Measurements from ENCODE around the gene MVB12A. TPM values are rescaled to one million over a fixed set of nuclear protein-coding genes. Genes with fewer than 3 reads are reported as not detected.

MVB12A gene
- total and polyA plus RNA-seq, 2 of the 8 experiments (the other 6 are each of a cell fraction or from before 2014, with no cell fraction given): 37.9 to 76.6 TPM

GRCh38 chr19:17393002-17393401 is 26.8 kb upstream of the MVB12A start:
- Histone ChIP-seq H3K4me2 (ENCODE audit: insufficient read depth in 1 of 2, low read depth in 2 of 2, low read length in 2 of 2) (no peak overlapping the region), H3K23me2 (ENCODE audit: low read depth, low read length) (peaks cover 11% of the 10 kb centered on the region), H2BK5ac (ENCODE audit: low read depth, low read length) (no peak overlapping the region), H3K79me2 (ENCODE audit: control insufficient read depth in 1 of 2, insufficient read depth in 2 of 2, low read length in 2 of 2) (no peaks in the 10 kb centered on the region), H2BK12ac (ENCODE audit: low read depth, low read length) (no peak overlapping the region), H3K9ac (replicated peaks in 1 of 4; ENCODE audit: extremely low read depth in 1 of 4, low read depth in 3 of 4, low read length in 3 of 4) (no peak overlapping the region), H4K20me1 (replicated peaks in 1 of 2; ENCODE audit: control insufficient read depth in 1 of 2, insufficient read depth in 2 of 2, low read length in 2 of 2) (no peaks in the 10 kb centered on the region), H2BK20ac (ENCODE audit: low read length) (no peak overlapping the region), H3K4me1 (replicated peaks in 1 of 4; ENCODE audit: control insufficient read depth in 3 of 4, insufficient read depth in 4 of 4, low read length in 3 of 4) (peaks cover 0 to 6% (median 3%) of the 10 kb centered on the region in 4 experiments; a peak in 4 of 7 replicates), H3K18ac (ENCODE audit: extremely low read depth, low read length) (no peak overlapping the region), H3K27ac (ENCODE audit: low read depth, low read length) (no peak overlapping the region), H3K36me3 (ENCODE audit: control insufficient read depth in 2 of 4, insufficient read depth in 4 of 4, low read length in 3 of 4) (no peaks in the 10 kb centered on the region; a peak in 1 of 8 replicates), H2BK120ac (replicated peaks; ENCODE audit: low read depth, low read length) (no peak overlapping the region), H2AFZ (ENCODE audit: low read length) (no peak overlapping the region), H3K79me1 (ENCODE audit: low read depth, low read length) (no peaks in the 10 kb centered on the region), H3K9me3 (ENCODE audit: insufficient read depth in 2 of 2, low read depth in 1 of 2, low read length in 1 of 2) (no peaks in the 10 kb centered on the region), H2BK15ac (ENCODE audit: low read length) (no peak overlapping the region), H3K14ac (ENCODE audit: insufficient read length) (no peak overlapping the region), H3K27me3 (replicated peaks in 1 of 4; ENCODE audit: control insufficient read depth in 3 of 4, extremely low read depth in 1 of 4, insufficient read depth in 3 of 4, low read length in 3 of 4) (peaks cover 0 to 5% (median 0%) of the 10 kb centered on the region in 4 experiments; a peak in 2 of 7 replicates), H3K23ac (ENCODE audit: insufficient read length) (no peak overlapping the region), H3K4me3 (ENCODE audit: extremely low read depth in 1 of 4, insufficient read depth in 2 of 4, low read depth in 3 of 4, low read length in 4 of 4) (no peak overlapping the region), H4K91ac (replicated peaks; ENCODE audit: insufficient read length, low read length) (no peak overlapping the region), H4K8ac (ENCODE audit: extremely low read depth, insufficient read depth, low read length) (no peak overlapping the region), H3K4ac (replicated peaks; ENCODE audit: insufficient read length, low read depth, low read length) (no peak overlapping the region), H2AK5ac (ENCODE audit: low read depth, low read length) (no peak overlapping the region), H3K56ac (replicated peaks; ENCODE audit: insufficient read length, low read depth, low read length) (no peak overlapping the region), H4K5ac (ENCODE audit: insufficient read length, low read depth, low read length) (no peak overlapping the region)
- ChIA-PET POLR2A (ENCODE audit: partially characterized antibody) (interaction anchor here (1.0 to 2.9 kb wide), 2 partner anchors 12 to 100 kb away, joined by 3 to 12 read pairs; partner anchors contain the start of gene BST2), CTCF (ENCODE audit: partially characterized antibody) (interaction anchor here (0.7 to 13.5 kb wide), 13 partner anchors 14 to 80 kb away, joined by 3 to 153 read pairs (median 5); partner anchors contain the start of gene TMEM221)
- 79% methylated on average over 2 of the region's 2 CpGs; no CpG with 5 or more reads in 1 of the 2 experiments for WGBS, 2 experiments (ENCODE audit: extremely low coverage in 1 of 2, insufficient coverage in 1 of 2, insufficient read length in 1 of 2, insufficient replicate concordance in 2 of 2, low coverage in 1 of 2, low lambda C conversion rate in 2 of 2, missing lambda C conversion rate in 1 of 2)
- no peak for DNase-seq (ENCODE audit: low read depth in 1 of 2, low spot score in 2 of 2)
- FAIRE-seq: no peak
- no peak for TF ChIP-seq POLR2A (IDR thresholded peaks at IDR 0.05; ENCODE audit: control extremely low read depth in 1 of 2, low read depth in 2 of 2, low read length in 2 of 2)
- TF ChIP-seq EZH2 (IDR thresholded peaks at IDR 0.05; ENCODE audit: low read depth, low read length, severe bottlenecking): no peak
- no peak for TF ChIP-seq SRF (IDR thresholded peaks at IDR 0.05; ENCODE audit: low read depth, low read length)
